Measurements from ENCODE around the gene NMNAT2. TPM values are rescaled to one million over a fixed set of nuclear protein-coding genes. Genes with fewer than 3 reads are reported as not detected.
"Not testable (repeated sequence)": the region's sequence is repeated elsewhere in the genome, so short reads cannot be mapped to it uniquely, and the experiment has no call there.

Gene NMNAT2
- total and polyA plus RNA-seq, 2 donors (not counting 3 experiments of a cell fraction or from before 2014, with no cell fraction given): 0.28 to 0.38 TPM

DNA sequence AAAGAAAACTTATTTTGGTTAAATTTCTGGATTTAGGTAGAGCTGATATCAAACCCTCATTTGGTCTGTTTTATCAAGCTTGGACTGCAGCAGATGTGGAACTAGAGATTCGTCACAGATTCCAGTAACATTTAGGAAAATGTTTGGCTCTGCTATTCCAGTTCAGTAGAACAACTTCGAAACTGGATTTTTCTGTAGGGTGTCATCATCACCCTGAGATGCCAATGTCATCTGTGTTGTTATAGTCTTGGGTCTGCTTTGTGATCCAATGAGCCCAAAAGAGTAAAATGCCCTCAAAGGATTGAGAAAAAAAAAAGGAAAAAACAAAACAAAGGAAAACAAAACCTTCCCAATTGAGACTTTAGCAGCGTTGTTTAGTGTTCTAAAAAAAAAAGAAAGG is 176.7 kb downstream of the NMNAT2 start:
- dilution Hi-C loops (cut with MboI; ENCODE audit: extremely low pct_ligation_motif_present, low sequenced_read_pairs) (no loop called here), intact Hi-C loops (cut with micrococcal nuclease) (no loop called here)
- Histone ChIP-seq H3K4me1 (ENCODE audit: control insufficient read depth, extremely low read depth, insufficient read depth, low read length) (peaks cover 2% of the 10 kb centered on the region), H3K4me2 (ENCODE audit: insufficient read depth, low read length) (no peak overlapping the region), H3K79me2 (ENCODE audit: control insufficient read depth, insufficient read depth, low read length) (no peaks in the 10 kb centered on the region), H3K36me3 (ENCODE audit: control insufficient read depth in 2 of 2, extremely low read depth in 1 of 2, insufficient read depth in 2 of 2, low read length in 2 of 2) (no peaks in the 10 kb centered on the region), H3K9me1 (replicated peaks; ENCODE audit: control insufficient read depth, extremely low read depth, insufficient read depth, low read length) (no peaks in the 10 kb centered on the region), H4K20me1 (replicated peaks; ENCODE audit: control insufficient read depth, extremely low read depth, insufficient read depth, low read length) (no peaks in the 10 kb centered on the region), H3K9ac (replicated peaks; ENCODE audit: extremely low read depth, insufficient read depth, low read length) (no peak overlapping the region), H3K9me3 (replicated peaks; ENCODE audit: control insufficient read depth, insufficient read depth, low read length) (no peaks in the 10 kb centered on the region), H3K27ac (ENCODE audit: insufficient read depth, low read depth, low read length) (no peak overlapping the region), H3K27me3 (ENCODE audit: control insufficient read depth in 2 of 2, insufficient read depth in 2 of 2, low read length in 2 of 2) (no peaks in the 10 kb centered on the region), H2AFZ (ENCODE audit: low read depth, low read length) (no peak overlapping the region), H3K4me3 (replicated peaks in 1 of 3; ENCODE audit: insufficient read depth in 1 of 3, low read depth in 1 of 3, low read length in 3 of 3) (no peak overlapping the region)
- BruUV-seq (replicated peaks): no TSS peak
- CTCF ChIA-PET: interaction anchor here (1.6 to 1.8 kb wide), 2 partner anchors 14 to 102 kb away, joined by 4 to 8 read pairs; no protein-coding TSS in a partner anchor
- no peak for TF ChIP-seq GATA2 (IDR thresholded peaks at IDR 0.05; ENCODE audit: insufficient read depth, insufficient read length, low read depth, low read length)
- TF ChIP-seq MYC (IDR thresholded peaks at IDR 0.05; ENCODE audit: low read depth, low read length): no peak
- no peak for TF ChIP-seq POLR2A (IDR thresholded peaks at IDR 0.05; ENCODE audit: low read depth, low read length)
- TF ChIP-seq, protein P1, sequence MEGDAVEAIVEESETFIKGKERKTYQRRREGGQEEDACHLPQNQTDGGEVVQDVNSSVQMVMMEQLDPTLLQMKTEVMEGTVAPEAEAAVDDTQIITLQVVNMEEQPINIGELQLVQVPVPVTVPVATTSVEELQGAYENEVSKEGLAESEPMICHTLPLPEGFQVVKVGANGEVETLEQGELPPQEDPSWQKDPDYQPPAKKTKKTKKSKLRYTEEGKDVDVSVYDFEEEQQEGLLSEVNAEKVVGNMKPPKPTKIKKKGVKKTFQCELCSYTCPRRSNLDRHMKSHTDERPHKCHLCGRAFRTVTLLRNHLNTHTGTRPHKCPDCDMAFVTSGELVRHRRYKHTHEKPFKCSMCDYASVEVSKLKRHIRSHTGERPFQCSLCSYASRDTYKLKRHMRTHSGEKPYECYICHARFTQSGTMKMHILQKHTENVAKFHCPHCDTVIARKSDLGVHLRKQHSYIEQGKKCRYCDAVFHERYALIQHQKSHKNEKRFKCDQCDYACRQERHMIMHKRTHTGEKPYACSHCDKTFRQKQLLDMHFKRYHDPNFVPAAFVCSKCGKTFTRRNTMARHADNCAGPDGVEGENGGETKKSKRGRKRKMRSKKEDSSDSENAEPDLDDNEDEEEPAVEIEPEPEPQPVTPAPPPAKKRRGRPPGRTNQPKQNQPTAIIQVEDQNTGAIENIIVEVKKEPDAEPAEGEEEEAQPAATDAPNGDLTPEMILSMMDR (IDR thresholded peaks at IDR 0.05; ENCODE audit: extremely low read depth in 1 of 2, insufficient read depth in 1 of 2, low read depth in 1 of 2, low read length in 2 of 2): no peak
- TF ChIP-seq POLR2AphosphoS5 (IDR thresholded peaks at IDR 0.05; ENCODE audit: insufficient read depth, low read depth, low read length): no peak
- no peak for TF ChIP-seq EZH2 (IDR thresholded peaks at IDR 0.05; ENCODE audit: borderline replicate concordance, low read depth, low read length, severe bottlenecking)
- no peak for TF ChIP-seq JUN (IDR thresholded peaks at IDR 0.05; ENCODE audit: borderline replicate concordance, insufficient read depth, insufficient read length, low read depth)
- TF ChIP-seq, protein P2, sequence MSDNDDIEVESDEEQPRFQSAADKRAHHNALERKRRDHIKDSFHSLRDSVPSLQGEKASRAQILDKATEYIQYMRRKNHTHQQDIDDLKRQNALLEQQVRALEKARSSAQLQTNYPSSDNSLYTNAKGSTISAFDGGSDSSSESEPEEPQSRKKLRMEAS (IDR thresholded peaks at IDR 0.05; ENCODE audit: insufficient read depth, insufficient read length): no peak
- no peak for TF ChIP-seq FOS (IDR thresholded peaks at IDR 0.05; ENCODE audit: borderline replicate concordance, insufficient read depth, low read length)
- POLR2A ChIA-PET: no interaction called here
- DNase-seq (ENCODE audit: low read depth, low spot score) (no peak), FAIRE-seq (no peak)

DNA sequence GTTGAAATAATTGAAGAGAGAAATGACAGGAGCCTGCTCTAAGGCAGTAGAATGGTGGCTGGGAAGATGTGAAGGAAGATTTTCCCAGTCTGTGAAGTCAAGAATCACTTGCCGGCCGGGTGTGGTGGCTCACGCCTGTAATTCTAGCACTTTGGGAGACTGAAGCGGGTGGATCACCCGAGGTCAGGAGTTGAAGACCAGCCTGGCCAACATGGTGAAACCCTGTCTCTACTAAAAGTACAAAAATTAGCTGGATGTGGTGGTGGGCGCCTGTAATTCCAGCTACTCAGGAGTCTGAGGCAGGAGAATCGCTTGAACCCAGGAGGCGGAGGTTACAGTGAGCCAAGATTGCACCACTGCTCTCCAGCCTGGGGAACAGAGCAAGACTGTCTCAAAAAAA is 177.3 kb downstream of the NMNAT2 start:
- dilution Hi-C loops (cut with MboI; ENCODE audit: extremely low pct_ligation_motif_present, low sequenced_read_pairs); H3K4me1 ChIP-seq (ENCODE audit: control insufficient read depth, extremely low read depth, insufficient read depth, low read length); H3K9me1 ChIP-seq (replicated peaks; ENCODE audit: control insufficient read depth, extremely low read depth, insufficient read depth, low read length); POLR2A ChIA-PET; BruUV-seq (replicated peaks); H3K9me3 ChIP-seq (replicated peaks; ENCODE audit: control insufficient read depth, insufficient read depth, low read length); H3K4me2 ChIP-seq (ENCODE audit: insufficient read depth, low read length); FAIRE-seq; H4K20me1 ChIP-seq (replicated peaks; ENCODE audit: control insufficient read depth, extremely low read depth, insufficient read depth, low read length); H2AFZ ChIP-seq (ENCODE audit: low read depth, low read length); DNase-seq (ENCODE audit: low read depth, low spot score); intact Hi-C loops (cut with micrococcal nuclease); H3K27ac ChIP-seq (ENCODE audit: insufficient read depth, low read depth, low read length); H3K79me2 ChIP-seq (ENCODE audit: control insufficient read depth, insufficient read depth, low read length); H3K4me3 ChIP-seq (replicated peaks in 1 of 3; ENCODE audit: insufficient read depth in 1 of 3, low read depth in 1 of 3, low read length in 3 of 3); H3K9ac ChIP-seq (replicated peaks; ENCODE audit: extremely low read depth, insufficient read depth, low read length); H3K36me3 ChIP-seq (ENCODE audit: control insufficient read depth in 2 of 2, extremely low read depth in 1 of 2, insufficient read depth in 2 of 2, low read length in 2 of 2); H3K27me3 ChIP-seq (ENCODE audit: control insufficient read depth in 2 of 2, insufficient read depth in 2 of 2, low read length in 2 of 2): not testable (repeated sequence)
- CTCF ChIA-PET: interaction anchor here (1.6 to 1.8 kb wide), 2 partner anchors 13 to 101 kb away, joined by 4 to 8 read pairs; no protein-coding TSS in a partner anchor
